Type B pancreatic cell (in vitro differentiated cells): ENCODE data around the gene SECISBP2. TPM values are rescaled to one million over a fixed set of nuclear protein-coding genes. Genes with fewer than 3 reads are reported as not detected.

Experiments
- DNase-seq: peaks from one replicate; pipeline ENCODE4 v3.0.0; 2021; ENCODE audit warnings: mixed read lengths; ENCODE audit not compliant: unreplicated experiment; ENCODE audit errors: extremely low spot score
- H3K27ac Mint-ChIP-seq: 2 replicates; pipeline ENCODE4 v1.8.0; 2021; ENCODE audit warnings: mild to moderate bottlenecking, mixed read lengths
- H3K27me3 Mint-ChIP-seq: 2 replicates; pipeline ENCODE4 v1.8.0; 2021; ENCODE audit warnings: mixed read lengths
- H3K36me3 Mint-ChIP-seq: 2 replicates; pipeline ENCODE4 v1.8.0; 2021; ENCODE audit warnings: mixed read lengths
- H3K4me1 Mint-ChIP-seq: one replicate; pipeline ENCODE4 v1.8.0; 2021; ENCODE audit warnings: mixed read lengths; ENCODE audit not compliant: unreplicated experiment
- H3K4me3 Mint-ChIP-seq: 2 replicates; pipeline ENCODE4 v1.8.0; 2021; ENCODE audit warnings: mild to moderate bottlenecking, mixed read lengths
- H3K9me3 Mint-ChIP-seq: 2 replicates; pipeline ENCODE4 v1.8.0; 2021; ENCODE audit warnings: mixed read lengths
- CTCF ChIP-seq: fragments of 200-600 bp; sonication (generic); conservative IDR thresholded peaks from 2 replicates; pipeline ENCODE4 v1.5.0; 2021; ENCODE audit warnings: antibody characterized with exemption, mild to moderate bottlenecking
- total RNA-seq: library from RNA; stranded (reverse); gene quantifications from 2 replicates; pipeline ENCODE4 v1.2.1, GENCODE V29; 2021; ENCODE audit warnings: low replicate concordance

SECISBP2 gene
- total RNA-seq, 1 donor from 2014 or later: 49.6 TPM

- Mint-ChIP-seq H3K4me1 (no peaks in the 10 kb centered on the region), H3K27me3 (no peaks in the 10 kb centered on the region), H3K36me3 (peaks cover 77% of the 10 kb centered on the region), H3K9me3 (no peaks in the 10 kb centered on the region), H3K4me3 (no peak overlapping the region), H3K27ac (no peak overlapping the region)
- DNase-seq: no peak
- no peak for TF ChIP-seq CTCF
These were observed 27.2 kb downstream of the SECISBP2 start for GRCh38 chr9:89345476-89345875.

- no peaks in the 10 kb centered on the region for H3K4me1 Mint-ChIP-seq
- H3K9me3 Mint-ChIP-seq: no peaks in the 10 kb centered on the region
- no peak for TF ChIP-seq CTCF
- no peak overlapping the region for H3K4me3 Mint-ChIP-seq
- H3K36me3 Mint-ChIP-seq: peaks cover 74% of the 10 kb centered on the region
- no peak for DNase-seq
- no peaks in the 10 kb centered on the region for H3K27me3 Mint-ChIP-seq
- peak overlapping the region; percentile 42 for H3K27ac Mint-ChIP-seq
These were observed 28.4 kb downstream of the SECISBP2 start for GRCh38 chr9:89346696-89347095.

GRCh38 chr9:89347651-89348050 is 29.4 kb downstream of the SECISBP2 start:
- no peak overlapping the region for H3K4me3 Mint-ChIP-seq
- no peak for DNase-seq
- H3K27me3 Mint-ChIP-seq: no peaks in the 10 kb centered on the region
- H3K27ac Mint-ChIP-seq: no peak overlapping the region
- H3K36me3 Mint-ChIP-seq: peaks cover 69% of the 10 kb centered on the region
- no peaks in the 10 kb centered on the region for H3K4me1 Mint-ChIP-seq
- no peaks in the 10 kb centered on the region for H3K9me3 Mint-ChIP-seq
- TF ChIP-seq CTCF: no peak

DNA sequence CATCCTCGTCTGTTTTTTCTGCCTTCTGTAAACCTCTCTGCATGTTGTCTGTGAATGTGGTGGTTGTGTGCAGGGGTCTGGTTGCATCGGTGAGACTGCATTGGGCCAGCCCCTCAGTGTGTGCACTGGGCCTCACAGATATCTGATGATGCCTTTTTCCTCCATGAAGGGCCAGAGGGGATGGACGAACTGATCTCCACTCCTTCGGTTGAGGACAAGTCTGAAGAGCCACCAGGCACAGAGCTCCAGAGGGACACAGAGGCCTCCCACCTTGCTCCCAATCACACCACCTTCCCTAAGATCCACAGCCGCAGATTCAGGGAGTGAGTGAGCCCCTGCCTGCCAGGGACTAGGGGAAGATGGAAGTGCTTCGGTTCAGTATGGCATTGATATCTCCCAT is 31.3 kb downstream of the SECISBP2 start:
- Mint-ChIP-seq H3K36me3 (peaks cover 61% of the 10 kb centered on the region), H3K4me1 (no peaks in the 10 kb centered on the region), H3K4me3 (no peak overlapping the region), H3K27ac (no peak overlapping the region), H3K27me3 (no peaks in the 10 kb centered on the region), H3K9me3 (no peaks in the 10 kb centered on the region)
- DNase-seq: no peak
- no peak for TF ChIP-seq CTCF

DNA sequence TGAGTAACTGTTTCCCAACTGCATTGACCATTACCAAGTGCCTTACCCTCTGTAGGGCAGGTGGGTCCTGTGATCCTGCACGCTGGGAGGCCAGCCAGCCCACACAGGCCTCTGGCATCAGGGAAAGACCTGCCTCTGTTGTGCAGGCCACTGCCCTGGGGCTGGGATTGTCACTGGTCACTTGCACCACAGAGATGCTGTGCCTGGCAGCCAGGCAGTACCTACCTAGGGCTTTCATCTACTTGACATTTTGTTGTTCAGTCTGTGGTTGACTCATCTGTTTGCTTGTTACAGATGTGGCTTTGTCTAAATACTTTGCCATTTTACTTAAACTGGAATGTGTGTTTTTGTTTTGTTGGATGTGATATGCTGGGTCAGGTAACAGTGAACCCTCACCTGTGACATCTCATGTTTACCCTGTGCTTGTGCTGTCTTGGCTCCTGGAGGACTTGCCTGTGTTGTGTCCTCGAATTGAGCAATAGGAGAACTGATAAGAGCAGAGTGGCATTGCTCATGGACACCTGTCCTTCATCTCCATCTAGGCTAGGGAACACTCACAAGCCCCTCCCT is 32.8 kb downstream of the SECISBP2 start:
- H3K4me1 Mint-ChIP-seq: no peaks in the 10 kb centered on the region
- TF ChIP-seq CTCF: no peak
- peaks cover 52% of the 10 kb centered on the region for H3K36me3 Mint-ChIP-seq
- no peaks in the 10 kb centered on the region for H3K9me3 Mint-ChIP-seq
- no peak overlapping the region for H3K27ac Mint-ChIP-seq
- no peaks in the 10 kb centered on the region for H3K27me3 Mint-ChIP-seq
- no peak overlapping the region for H3K4me3 Mint-ChIP-seq
- no peak for DNase-seq
